Endothelial cell of umbilical vein (primary cell): ENCODE measurements around the gene DEDD.

Experiments used
- POLR2A ChIP-seq: IDR thresholded peaks from 2 replicates; pipeline ENCODE4 v1.6.1; 2012; ENCODE audit warnings: low read depth, mild to moderate bottlenecking, control low read depth, low read length
- POLR2AphosphoS5 ChIP-seq: IDR thresholded peaks from 2 replicates; pipeline ENCODE4 v1.6.1; 2012; ENCODE audit warnings: low read depth, mild to moderate bottlenecking, control low read depth, low read length, moderate library complexity; ENCODE audit not compliant: insufficient read depth
- TF ChIP-seq, protein P1 (sequence below), 2 donors: IDR thresholded peaks; 1 replicate in 1 of 2; 2 replicates in 1 of 2; pipeline ENCODE4 v1.5.1; 2011; ENCODE audit warnings: low read length in 2 of 2, mild to moderate bottlenecking in 2 of 2, moderate library complexity in 2 of 2, control low read depth in 1 of 2, inconsistent platforms in 1 of 2, low read depth in 1 of 2; ENCODE audit not compliant: insufficient read depth in 1 of 2; ENCODE audit errors: extremely low read depth in 1 of 2
- TF ChIP-seq, protein P2 (sequence below): IDR thresholded peaks from 2 replicates; pipeline ENCODE4 v1.6.1; 2011; ENCODE audit not compliant: insufficient read depth, insufficient read length

DNA sequence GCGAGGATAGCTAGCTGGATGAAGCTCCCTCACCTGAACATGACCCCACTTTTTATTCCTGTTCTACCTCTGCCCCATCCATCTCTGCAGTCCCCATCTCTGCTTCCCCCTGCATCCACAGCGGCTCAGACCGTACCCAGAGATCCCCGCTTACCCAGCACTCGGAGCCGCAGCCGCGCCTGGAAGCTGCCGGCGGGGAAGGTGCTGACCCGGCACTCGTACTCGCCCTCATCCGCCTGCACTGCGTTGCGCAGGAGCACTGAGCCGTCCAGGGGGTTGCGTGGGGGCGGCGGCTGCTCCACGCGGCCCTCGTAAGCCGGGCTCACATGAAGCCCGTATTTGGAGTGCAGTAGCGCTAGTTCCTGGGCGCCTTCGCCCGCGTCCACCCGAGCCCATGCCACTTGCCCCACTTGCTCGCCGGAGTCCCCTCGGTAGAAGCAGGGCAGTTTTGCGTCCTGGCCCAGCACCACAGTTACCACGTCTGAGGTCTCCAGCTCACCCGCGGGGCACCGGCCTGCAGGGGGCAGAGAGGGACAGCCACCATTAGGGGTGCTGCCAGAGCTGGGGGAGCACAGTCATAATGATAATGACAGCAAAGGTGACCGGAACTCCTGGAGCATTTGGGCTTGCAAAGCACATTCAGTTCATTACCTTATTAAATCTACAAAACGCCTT, 52.9 kb downstream of the DEDD start:
- no peak for TF ChIP-seq POLR2A
- TF ChIP-seq, protein P1, sequence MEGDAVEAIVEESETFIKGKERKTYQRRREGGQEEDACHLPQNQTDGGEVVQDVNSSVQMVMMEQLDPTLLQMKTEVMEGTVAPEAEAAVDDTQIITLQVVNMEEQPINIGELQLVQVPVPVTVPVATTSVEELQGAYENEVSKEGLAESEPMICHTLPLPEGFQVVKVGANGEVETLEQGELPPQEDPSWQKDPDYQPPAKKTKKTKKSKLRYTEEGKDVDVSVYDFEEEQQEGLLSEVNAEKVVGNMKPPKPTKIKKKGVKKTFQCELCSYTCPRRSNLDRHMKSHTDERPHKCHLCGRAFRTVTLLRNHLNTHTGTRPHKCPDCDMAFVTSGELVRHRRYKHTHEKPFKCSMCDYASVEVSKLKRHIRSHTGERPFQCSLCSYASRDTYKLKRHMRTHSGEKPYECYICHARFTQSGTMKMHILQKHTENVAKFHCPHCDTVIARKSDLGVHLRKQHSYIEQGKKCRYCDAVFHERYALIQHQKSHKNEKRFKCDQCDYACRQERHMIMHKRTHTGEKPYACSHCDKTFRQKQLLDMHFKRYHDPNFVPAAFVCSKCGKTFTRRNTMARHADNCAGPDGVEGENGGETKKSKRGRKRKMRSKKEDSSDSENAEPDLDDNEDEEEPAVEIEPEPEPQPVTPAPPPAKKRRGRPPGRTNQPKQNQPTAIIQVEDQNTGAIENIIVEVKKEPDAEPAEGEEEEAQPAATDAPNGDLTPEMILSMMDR (IDR thresholded peaks at IDR 0.05; ENCODE audit: extremely low read depth in 1 of 2, insufficient read depth in 1 of 2, low read depth in 1 of 2, low read length in 2 of 2) = no peak
- no peak for TF ChIP-seq POLR2AphosphoS5
- TF ChIP-seq, protein P2, sequence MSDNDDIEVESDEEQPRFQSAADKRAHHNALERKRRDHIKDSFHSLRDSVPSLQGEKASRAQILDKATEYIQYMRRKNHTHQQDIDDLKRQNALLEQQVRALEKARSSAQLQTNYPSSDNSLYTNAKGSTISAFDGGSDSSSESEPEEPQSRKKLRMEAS = no peak
